DOHH2 (cell line): ENCODE data around the gene UTS2R.
A peak's percentile ranks its signal among the peaks of the same experiment; 100 is the strongest.

ENCODE experiments used
- H3F3A ChIP-seq: fragments of 200-600 bp; sonication (generic), shearing (Covaris generic); 2 replicates; pipeline ENCODE4 v1.6.0; 2016; ENCODE audit warnings: antibody characterized with exemption, mild to moderate bottlenecking; ENCODE audit not compliant: control insufficient read depth, insufficient read depth
- H3K27ac ChIP-seq: fragments of 200-600 bp; sonication (generic); 2 replicates; pipeline ENCODE4 v1.5.1; 2014; ENCODE audit warnings: low read depth, mild to moderate bottlenecking, low read length, moderate library complexity
- H3K27me3 ChIP-seq: fragments of 200-600 bp; sonication (generic); 2 replicates; pipeline ENCODE4 v1.6.1; 2014; ENCODE audit warnings: mild to moderate bottlenecking, low read length, mixed read lengths; ENCODE audit not compliant: control insufficient read depth
- H3K36me3 ChIP-seq: fragments of 200-600 bp; sonication (generic); 2 replicates; pipeline ENCODE4 v1.6.1; 2014; ENCODE audit warnings: mild to moderate bottlenecking, low read length, moderate library complexity, mixed read lengths; ENCODE audit not compliant: control insufficient read depth
- H3K4me1 ChIP-seq: fragments of 200-600 bp; sonication (generic); 2 replicates; pipeline ENCODE4 v1.6.1; 2014; ENCODE audit warnings: mild to moderate bottlenecking, low read length, mixed read lengths; ENCODE audit not compliant: control insufficient read depth
- H3K4me2 ChIP-seq: fragments of 200-600 bp; sonication (generic); 2 replicates; pipeline ENCODE4 v1.6.0; 2014; ENCODE audit warnings: mild to moderate bottlenecking, low read length, moderate library complexity
- H3K4me3 ChIP-seq: fragments of 200-600 bp; sonication (generic); 2 replicates; pipeline ENCODE4 v1.5.1; 2014; ENCODE audit warnings: mild to moderate bottlenecking, low read length, mixed read lengths
- H3K79me2 ChIP-seq: fragments of 200-600 bp; sonication (generic); 2 replicates; pipeline ENCODE4 v1.6.1; 2014; ENCODE audit warnings: mild to moderate bottlenecking, low read length, mixed read lengths; ENCODE audit not compliant: control insufficient read depth
- H3K9me2 ChIP-seq: fragments of 200-600 bp; sonication (generic); replicated peaks from 2 replicates; pipeline ENCODE4 v1.6.1; 2014; ENCODE audit warnings: mild to moderate bottlenecking, low read length, mixed read lengths; ENCODE audit not compliant: control insufficient read depth
- H3K9me3 ChIP-seq: fragments of 200-600 bp; sonication (generic); 2 replicates; pipeline ENCODE4 v1.6.1; 2014; ENCODE audit warnings: antibody characterized with exemption, low read length, mixed read lengths; ENCODE audit not compliant: control insufficient read depth, insufficient read depth
- H4K20me1 ChIP-seq: fragments of 200-600 bp; sonication (generic); 2 replicates; pipeline ENCODE4 v1.6.0; 2014; ENCODE audit warnings: low read depth, mild to moderate bottlenecking, antibody characterized with exemption, low read length, moderate library complexity; ENCODE audit not compliant: control insufficient read depth, insufficient read depth
- CTCF ChIP-seq: fragments of 200-600 bp; sonication (generic); IDR thresholded peaks from one replicate; pipeline ENCODE4 v1.5.1; 2014; ENCODE audit warnings: antibody characterized with exemption, mild to moderate bottlenecking, low read depth, low read length; ENCODE audit not compliant: poor library complexity, severe bottlenecking
- EZH2phosphoT487 ChIP-seq: fragments of 200-600 bp; sonication (generic); IDR thresholded peaks from 2 replicates; pipeline ENCODE4 v1.6.1; 2017; ENCODE audit warnings: borderline replicate concordance, mild to moderate bottlenecking, antibody characterized with exemption, low read length, moderate library complexity, mixed read lengths

Gene UTS2R

GRCh38 chr17:82367724-82368524 lies 3.6 kb upstream of the UTS2R start:
- H3K9me3 ChIP-seq = no peaks in the 10 kb centered on the region
- TF ChIP-seq CTCF = no peak
- TF ChIP-seq EZH2phosphoT487 = no peak
- H3K4me1 ChIP-seq = peaks cover 9% of the 10 kb centered on the region
- no peaks in the 10 kb centered on the region for H3K36me3 ChIP-seq
- no peaks in the 10 kb centered on the region for H4K20me1 ChIP-seq
- H3K9me2 ChIP-seq = no peaks in the 10 kb centered on the region
- no peak overlapping the region for H3K27ac ChIP-seq
- no peaks in the 10 kb centered on the region for H3F3A ChIP-seq
- no peak overlapping the region for H3K4me2 ChIP-seq
- H3K4me3 ChIP-seq = no peak overlapping the region
- H3K79me2 ChIP-seq = no peaks in the 10 kb centered on the region
- peaks cover 19% of the 10 kb centered on the region for H3K27me3 ChIP-seq

GRCh38 chr17:82369211-82369610 lies 2.4 kb upstream of the UTS2R start:
- no peak for TF ChIP-seq EZH2phosphoT487
- TF ChIP-seq CTCF = no peak
- no peaks in the 10 kb centered on the region for H3K9me2 ChIP-seq
- no peaks in the 10 kb centered on the region for H3K36me3 ChIP-seq
- H3K27ac ChIP-seq = no peak overlapping the region
- H3K27me3 ChIP-seq = peaks cover 19% of the 10 kb centered on the region
- H3K4me2 ChIP-seq = no peak overlapping the region
- no peaks in the 10 kb centered on the region for H4K20me1 ChIP-seq
- peaks cover 9% of the 10 kb centered on the region for H3K4me1 ChIP-seq
- no peaks in the 10 kb centered on the region for H3K9me3 ChIP-seq
- H3K4me3 ChIP-seq = no peak overlapping the region
- H3K79me2 ChIP-seq = no peaks in the 10 kb centered on the region
- no peaks in the 10 kb centered on the region for H3F3A ChIP-seq

DNA sequence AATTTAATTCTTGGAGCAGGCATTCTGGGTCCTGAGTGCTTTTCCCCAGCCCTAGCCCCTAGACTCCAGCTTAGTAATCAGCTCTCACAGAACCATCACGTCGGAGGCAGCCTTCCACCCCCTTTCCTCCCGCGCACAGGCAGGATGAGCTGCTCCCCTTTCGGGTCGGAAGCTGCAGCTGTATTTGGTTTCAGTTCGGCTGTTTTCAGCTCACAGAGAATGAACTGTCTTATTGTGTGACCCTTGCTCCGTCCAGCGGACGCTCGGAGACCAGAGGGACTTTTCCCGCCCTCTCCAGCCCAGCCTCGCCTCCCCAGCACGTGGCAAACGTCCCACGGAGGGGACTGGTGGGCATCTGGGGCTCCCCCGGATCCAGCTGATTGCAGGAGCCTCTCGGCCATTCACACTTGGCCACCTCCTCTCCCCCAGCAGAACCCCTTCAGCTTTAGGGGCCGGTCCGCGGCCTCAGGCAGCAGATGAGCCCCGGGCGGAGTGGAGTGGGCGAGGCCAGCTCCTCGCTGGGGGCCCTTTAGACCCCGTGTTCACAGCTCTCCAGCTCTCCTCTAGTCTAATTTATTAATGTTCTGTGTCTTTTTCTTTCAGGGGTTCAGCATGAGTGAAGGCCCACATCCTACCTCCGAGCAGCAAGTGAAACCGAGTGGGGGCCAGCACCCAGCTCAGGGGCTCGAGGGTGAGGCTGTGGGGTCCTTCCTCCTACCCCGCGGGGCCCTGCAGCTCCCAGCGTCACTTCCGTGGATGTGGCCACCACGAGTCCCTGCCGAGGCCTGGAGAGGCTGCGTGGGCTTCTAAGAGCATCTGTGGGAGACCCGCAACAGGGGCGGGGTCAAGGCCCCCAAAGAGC lies 863 bp upstream of the UTS2R start:
- Histone ChIP-seq H3K4me2 (peak overlapping the region; percentile 43), H3K27ac (no peak overlapping the region), H3K36me3 (no peaks in the 10 kb centered on the region), H3K27me3 (peaks cover 19% of the 10 kb centered on the region), H3K4me3 (peak overlapping the region; percentile 18; the same call in 1 of the 2 replicates), H3K4me1 (peaks cover 9% of the 10 kb centered on the region), H3K9me3 (no peaks in the 10 kb centered on the region), H3F3A (no peaks in the 10 kb centered on the region), H3K9me2 (no peaks in the 10 kb centered on the region), H4K20me1 (no peaks in the 10 kb centered on the region), H3K79me2 (no peaks in the 10 kb centered on the region)
- TF ChIP-seq EZH2phosphoT487 = no peak; the same call in 1 of the 2 replicates
- TF ChIP-seq CTCF = no peak
